HG03135 (cell line): ENCODE measurements around the gene ZSCAN2.
A peak's percentile ranks its signal among the peaks of the same experiment; 100 is the strongest.
"Not testable (repeated sequence)": the region's sequence is repeated elsewhere in the genome, so short reads cannot be mapped to it uniquely, and the experiment has no call there.

Experiments used
- ATAC-seq: cut with Tn5 transposase; IDR thresholded peaks from one replicate; pipeline ENCODE4 v1.9.1; 2021; ENCODE audit warnings: mild to moderate bottlenecking, moderate library complexity; ENCODE audit not compliant: unreplicated experiment

Gene ZSCAN2

DNA sequence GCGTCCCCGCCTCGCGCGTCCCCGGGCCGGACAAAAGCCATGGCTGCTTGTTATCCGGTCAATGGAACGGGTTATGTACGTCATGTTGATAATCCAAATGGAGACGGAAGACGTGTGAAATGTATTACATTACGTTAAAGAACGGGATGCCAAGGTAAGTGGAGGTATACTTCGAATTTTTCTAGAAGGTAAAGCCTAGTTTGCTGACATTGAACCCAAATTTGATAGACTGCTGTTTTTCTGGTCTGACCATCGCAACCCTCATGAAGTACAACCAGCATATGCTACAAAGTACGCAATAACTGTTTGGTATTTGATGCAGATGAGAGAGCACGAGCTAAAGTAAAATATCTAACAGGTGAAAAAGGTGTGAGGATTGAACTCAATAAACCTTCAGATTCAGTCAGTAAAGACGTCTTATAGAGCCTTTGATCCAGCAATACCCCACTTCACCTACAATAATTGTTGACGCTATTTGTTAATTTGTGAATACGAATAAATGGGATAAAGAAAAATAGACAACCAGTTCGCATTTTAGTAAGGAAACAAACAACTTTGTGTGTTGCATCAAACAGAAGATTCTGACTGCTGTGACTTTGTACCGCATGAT lies 33.5 kb downstream of the ZSCAN2 start:
- ATAC-seq = no peak

DNA sequence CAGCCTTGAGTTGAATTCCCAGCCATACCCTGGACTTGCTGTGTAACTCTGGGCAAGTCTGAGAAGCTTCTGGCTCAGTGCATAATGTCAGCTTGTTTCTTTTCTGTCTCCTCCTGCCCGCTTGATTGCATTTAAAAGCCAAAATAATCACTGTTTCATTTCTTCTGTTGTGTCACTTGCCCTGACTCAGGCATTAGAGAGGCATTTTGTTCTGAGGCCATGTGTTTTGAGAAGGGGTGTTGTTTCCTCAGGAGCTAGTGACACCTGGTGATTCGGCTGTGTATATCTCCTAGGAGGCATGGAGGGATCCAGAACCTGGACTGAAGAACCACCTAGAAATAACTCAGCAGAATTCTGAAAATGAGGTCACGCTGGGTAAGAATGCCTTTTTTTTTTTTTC lies 37.3 kb downstream of the ZSCAN2 start:
- no peak for ATAC-seq

DNA sequence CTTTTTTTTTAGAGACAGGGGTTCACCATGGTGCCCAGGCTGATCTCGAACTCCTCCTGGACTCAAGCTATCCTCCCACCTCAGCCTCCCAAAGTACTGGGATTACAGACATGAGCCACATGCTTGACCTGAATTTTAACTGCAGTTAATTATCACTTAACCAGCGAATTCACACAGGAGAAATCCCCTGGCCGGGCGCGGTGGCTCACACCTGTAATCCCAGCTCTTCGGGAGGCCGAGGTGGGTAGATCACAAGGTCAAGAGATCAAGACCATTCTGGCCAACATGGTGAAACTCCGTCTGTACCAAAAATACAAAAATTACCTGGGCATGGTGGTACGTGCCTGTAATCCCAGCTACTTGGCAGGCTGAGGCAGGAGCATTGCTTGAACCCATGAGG lies 41.1 kb downstream of the ZSCAN2 start:
- not testable (repeated sequence) for ATAC-seq

DNA sequence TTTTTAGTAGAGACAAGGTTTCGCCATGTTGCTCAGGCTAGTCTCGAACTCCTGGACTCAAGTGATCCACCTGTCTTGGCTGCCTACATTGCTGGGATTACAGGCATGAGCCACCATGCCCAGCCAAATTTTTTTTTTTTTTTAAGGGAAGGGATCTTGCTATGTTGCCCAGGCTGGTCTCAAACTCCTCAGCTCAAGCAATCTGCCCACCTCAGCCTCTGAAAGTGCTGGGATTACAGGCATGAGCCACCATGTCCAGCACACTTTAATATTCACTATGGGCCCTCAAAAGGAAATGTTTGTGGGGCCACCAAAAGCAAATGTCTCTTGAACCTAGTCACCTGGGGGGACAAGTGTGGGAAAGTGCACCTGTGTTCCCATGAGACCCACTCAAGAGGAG lies 41.8 kb downstream of the ZSCAN2 start:
- not testable (repeated sequence) for ATAC-seq

DNA sequence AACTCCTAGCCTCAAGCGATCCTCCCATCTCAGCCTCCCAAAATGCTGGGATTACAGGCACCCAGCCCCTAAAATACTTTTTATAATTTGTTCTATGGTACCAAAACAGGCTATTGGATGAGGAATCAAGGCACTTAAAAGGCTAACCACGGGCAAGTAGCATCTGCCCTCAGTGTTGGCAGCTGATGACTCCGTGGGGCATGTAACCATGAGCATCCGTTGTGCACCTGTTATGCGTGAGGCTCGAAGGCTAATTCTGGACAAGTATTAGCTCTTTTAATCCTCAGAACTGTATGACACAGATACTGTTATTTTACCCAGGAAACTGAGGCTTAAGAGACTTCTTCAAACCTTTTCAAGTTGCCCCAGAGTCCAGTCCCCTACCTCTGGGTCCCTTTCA lies 43.0 kb downstream of the ZSCAN2 start:
- ATAC-seq = no peak

DNA sequence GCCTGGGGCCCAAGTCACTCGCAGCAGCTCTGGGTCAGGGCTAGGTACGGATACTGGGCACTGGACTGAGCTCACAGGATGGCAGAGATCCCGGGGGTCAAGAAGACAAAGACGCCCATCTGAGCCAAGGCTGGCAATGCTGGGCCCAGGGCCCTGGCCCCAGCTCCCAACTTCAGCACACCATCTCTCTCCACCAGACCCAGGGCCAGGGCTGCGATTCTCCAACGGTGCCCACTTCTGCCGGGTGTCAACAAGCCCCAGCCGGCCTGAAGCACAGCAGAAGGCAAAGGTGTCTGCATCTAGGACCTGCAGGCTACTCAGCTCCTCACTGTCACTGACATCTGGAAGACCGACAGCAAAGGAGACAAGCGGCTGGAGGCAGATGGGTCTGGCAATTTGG lies 44.7 kb downstream of the ZSCAN2 start:
- no peak for ATAC-seq

DNA sequence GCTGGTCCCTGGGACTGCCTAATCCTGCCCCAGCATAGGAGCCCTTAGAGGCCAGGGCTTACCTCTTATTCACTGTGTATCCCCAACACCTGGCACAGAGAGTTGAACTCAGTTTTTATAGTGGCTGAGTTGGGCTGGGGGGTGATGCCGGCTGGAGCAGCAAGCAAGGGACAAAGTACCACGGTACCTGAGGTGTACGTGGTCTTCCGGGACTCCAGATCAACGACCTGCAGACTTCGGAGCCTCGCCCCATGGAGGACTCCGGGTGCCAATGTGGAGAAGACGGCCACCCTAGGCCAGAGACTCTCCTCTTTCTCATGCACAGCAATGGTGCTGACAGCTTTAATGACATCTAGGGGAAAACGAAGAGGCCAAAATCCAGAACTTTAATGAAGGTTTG lies 45.2 kb downstream of the ZSCAN2 start:
- no peak for ATAC-seq

DNA sequence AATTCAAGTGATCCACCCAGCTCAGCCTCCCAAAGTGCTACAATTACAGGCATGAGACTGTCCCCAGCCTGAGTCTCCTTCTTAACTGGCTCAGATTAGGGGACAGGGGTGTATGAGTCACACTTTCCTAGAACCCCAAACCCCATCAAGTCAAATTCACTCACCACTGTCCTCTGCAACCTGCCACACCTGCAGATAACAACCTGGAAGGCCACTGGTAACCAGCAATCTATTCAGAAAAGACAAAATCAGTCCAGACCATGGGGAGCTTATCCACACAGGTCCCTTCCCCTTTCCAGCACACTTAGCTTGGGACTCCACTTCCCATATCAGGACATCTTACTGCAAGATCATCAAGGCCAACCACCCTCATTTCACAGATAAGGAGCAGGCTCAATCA lies 46.9 kb downstream of the ZSCAN2 start:
- ATAC-seq = no peak

DNA sequence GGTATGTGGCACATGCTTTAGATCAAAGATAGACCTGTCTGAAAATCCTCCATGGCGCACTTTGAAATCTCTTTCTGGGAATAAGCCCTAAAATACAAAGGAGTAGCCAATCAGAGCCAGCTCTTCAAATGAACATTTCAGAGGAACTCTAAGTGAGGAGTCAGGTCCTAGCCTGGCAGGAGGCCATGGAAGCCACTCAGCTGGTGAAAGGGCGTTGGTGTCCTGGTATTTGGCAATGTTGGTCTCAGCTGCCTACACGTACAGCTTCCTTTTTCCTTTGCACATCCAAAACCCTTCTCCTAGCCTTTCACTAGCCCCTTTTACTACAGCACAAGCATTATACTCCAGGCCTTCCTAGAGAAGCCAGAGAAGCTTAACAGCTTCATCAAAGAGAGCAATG lies 47.7 kb downstream of the ZSCAN2 start:
- ATAC-seq = no peak

DNA sequence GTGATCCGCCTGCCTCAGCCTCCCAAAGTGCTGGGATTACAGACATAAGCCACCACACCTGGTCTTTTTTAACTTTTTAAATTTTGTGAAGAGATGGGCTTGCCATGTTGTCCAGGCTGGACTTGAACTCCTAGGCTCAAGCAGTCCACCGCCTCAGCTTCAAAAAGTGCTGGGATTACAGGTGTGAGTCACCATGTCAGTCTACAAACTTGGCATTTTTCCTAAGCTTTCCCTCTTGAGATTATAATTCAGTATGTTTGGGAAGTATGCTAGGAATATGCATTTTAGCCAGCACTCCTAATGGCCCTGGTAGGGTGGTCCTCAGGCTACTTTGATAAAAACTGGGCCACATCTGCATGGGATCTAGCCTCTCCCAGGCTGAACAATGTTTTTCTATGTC lies 48.9 kb downstream of the ZSCAN2 start:
- no peak for ATAC-seq

DNA sequence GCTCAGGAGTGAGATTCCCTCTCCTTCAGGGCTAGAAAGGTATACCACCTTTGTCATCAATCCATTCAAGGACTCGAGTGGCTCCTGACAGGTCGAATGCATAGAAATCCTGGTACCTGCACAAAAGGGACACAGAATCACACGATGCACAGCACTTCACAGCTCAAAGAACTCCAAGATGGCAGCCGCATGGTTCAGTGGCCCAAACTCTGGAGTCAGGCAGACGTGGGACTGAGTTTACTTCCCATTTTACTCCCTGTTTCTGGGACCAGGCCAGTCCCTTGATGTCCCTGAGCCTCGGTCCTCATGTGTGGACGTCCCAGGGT lies 52.7 kb downstream of the ZSCAN2 start:
- no peak for ATAC-seq

DNA sequence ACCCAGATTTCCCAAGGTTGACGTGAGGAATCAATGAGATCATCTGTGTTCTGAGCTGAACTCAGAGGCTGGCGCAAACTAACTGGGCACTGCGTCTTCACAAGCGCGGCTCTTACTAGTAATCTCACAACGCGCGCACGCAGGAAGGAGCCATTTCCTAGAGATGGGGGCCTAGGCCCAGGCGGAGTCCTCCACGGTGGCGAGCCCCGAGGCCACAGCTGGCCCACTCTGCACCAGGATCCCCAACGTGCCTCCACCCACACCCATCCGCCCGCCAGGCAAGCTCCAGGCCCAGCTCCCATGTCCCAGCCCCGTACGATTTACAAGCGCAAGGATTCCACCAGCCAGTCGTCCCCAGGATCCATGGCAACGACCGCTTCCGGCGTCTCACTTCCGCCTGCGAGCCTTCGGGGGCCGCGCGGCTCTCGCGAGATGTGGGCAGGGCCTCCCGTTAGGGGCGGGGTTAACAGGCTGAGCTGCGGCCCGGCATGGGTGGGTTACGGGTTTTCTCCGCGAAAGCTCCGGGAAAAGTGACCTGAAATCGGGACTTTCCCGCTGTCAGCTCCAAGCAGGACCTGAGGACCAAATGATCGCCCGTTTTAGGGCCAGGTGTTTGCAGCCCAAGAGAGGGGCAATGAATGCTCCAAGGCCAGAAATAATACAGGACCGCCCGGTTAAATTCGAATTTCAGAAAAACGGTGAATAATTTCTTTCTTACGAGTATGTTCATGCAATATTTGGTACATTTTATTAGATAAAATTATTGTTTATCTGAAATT lies 53.3 kb downstream of the ZSCAN2 start, which contains the start of gene WDR73:
Gene WDR73, minus strand, starts transcription at position 374 of the 779 bp plus-strand sequence. Its CDS starts 9 bp downstream, at position 365.
- ATAC-seq = peak; percentile 83

DNA sequence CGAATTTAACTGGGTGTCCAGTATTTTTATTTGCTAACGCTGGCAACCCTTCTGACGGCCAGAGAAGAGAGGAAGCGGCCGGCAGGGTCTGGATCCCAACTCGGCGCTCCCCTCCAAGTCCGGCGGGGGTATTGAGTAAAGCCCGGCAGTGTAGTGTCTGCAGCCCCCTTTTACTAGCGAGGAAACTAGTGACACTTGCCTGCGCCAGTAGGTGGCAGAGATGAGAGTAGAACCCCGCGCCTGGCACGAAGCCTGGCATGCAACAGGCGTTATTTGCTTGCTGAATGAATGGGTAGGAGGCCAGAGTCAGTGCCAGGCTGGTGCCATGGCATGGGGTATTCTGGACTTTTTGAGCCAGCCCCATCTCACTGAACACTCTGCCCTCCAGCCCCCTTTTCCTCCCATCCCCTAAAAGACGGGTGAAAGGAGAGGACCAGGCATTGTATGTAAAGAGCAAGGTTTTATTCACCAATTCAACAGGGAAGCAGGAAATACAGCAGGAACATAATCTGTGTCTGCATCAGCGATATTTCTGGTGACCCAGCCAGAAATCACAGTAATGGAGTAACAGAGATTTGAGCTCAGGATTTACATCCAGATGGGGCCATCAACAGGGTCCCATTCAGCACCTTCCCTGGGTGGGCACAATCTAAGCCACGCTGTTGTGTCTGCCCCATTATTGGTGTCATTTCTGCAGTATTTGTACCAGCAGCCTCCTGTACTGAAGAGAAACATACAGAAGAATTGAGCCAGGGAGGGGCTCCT lies 54.1 kb downstream of the ZSCAN2 start:
- ATAC-seq = peak; percentile 29

DNA sequence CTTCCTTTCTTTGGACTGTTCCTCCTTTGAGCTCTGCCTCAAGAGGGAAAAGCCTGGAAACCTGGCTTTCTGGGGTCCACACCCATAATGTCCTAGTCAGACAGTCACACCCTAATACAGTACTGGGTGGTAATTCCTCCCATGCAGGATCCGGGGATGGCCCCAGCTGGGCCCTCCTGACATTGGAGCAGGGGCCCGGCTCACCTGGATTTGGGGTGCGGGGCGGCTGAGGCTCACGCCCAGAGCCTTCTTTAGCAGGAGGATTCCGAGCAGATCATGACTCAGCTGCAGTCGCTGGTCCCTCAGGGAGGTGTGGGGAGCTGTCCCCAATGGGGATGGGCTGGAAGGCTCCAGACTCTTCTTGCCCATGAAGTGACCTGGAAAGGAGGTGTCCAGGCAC lies 56.2 kb downstream of the ZSCAN2 start:
- no peak for ATAC-seq

DNA sequence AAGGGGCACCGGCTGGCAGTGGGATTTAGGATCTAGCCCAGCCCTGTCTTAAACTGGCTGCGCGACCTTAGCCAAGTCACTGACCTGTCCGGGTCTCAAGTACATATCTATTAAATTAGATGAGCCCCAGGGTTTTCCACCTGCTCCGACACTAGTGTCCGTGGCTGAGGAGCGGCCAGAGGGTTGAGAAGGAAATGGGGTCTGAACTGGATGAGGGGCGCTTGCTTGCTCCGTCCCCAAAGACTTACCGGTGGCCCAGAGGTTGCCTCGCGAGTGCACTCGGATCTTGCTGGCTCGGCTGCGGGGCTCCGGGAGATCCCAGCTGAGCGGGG lies 56.9 kb downstream of the ZSCAN2 start:
- no peak for ATAC-seq

DNA sequence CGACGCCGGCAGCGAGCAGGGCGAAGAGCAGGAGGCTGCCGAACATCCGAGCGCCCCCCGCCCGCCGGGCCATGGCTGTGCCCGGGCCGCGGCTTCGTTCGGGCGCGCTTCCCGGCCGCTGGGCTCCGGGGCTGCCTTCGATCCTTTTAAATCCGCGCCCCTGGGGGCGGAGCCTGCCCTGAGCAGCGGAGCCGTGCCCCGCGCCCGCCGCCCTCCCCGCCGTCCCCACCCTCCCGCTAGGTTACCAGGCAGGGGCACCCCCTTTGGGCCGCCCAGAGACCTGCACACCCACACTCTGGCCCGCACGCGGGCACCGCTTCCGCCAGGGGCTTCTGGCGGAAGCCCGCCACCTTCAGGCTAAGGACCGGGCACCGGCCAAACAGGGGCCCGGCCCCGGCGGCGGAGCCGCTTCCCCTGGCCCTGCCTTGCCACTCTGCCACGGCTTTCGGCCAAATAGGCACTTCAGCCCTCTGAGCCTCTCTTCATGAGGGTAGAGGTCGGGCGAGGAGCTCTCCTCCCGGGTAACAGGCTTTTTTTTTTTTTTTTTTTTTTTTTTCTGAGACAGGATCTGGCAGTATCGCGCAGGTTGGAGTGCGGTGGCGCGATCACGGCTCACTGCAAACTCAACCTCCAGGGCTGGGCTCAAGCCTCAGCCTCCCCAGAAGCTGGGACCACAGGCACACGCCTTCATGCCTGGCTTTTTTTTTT lies 57.4 kb downstream of the ZSCAN2 start, which contains the start of gene NMB:
Gene NMB, minus strand, starts transcription at position 120 of the 708 bp plus-strand sequence. Its CDS starts 47 bp downstream, at position 73.
- ATAC-seq = peak; percentile 54

DNA sequence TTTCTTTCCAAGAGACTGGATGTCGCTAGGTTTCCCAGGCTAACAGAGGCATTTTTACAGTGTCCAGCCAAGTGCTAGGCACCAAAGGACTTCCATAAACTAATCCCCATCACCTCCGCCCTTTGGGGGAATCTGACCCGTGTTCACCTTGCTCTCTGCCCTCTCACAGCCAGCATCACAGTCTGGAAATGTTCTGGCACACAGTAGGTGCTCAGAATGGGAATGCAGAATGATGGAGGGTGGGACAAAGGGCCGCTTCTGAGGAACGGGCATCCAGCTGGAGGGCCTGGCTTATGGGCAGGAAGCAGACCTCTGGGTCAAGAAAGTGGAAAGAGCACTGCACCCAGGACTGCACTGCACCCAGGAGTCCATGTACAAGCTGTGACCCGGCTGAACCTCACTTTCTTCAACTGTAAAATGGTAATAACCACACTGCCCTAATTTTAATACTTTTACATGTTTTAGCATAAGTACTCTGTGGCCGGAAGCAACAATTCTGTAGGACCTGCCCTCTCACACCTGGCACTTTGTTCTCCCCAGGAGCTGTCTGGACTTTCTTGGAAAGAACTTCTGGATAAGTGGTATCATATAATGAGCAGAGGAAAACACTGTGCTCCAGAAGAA lies 58.1 kb downstream of the ZSCAN2 start:
- ATAC-seq = no peak

DNA sequence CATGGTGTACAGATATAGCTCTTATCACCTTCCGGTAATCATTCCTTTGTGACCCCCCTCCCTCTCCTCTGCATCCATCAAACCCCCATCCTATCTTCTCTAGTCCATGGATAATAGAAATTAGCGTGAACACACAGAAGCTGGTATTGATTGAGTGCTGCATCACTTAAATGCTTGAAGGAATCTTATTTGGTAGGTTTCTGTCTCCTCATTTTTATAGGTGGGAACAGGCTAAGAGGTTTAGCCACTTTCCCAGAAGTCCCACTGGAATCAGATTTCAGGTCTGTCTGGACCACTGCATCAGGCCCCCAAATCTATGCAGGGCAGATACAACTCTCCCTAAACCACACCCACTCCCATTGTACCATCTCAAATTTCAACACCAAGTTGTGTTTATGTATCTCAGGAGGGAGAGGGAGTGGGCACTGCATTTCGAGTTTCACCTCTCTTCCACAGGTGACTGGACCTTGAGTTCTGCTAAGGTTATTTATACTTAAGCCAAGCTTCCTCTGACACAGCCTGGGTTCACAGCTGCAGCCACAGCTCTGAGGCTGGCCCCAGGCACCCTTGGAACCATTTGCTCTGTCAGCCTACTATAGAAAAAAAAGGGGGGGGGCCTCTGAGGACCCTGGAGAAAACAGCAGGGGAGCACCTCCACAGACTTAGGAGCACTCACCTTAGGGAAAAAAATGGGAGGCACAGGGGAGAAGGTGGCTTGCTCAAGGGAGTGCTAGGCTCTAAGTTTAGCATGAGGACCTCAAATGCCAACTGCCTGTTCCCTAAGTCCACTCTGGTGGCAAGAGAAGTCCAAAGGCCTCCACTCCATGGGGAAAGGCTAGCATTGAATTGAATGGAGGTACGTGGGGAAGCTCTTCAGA lies 59.3 kb downstream of the ZSCAN2 start:
- no peak for ATAC-seq

DNA sequence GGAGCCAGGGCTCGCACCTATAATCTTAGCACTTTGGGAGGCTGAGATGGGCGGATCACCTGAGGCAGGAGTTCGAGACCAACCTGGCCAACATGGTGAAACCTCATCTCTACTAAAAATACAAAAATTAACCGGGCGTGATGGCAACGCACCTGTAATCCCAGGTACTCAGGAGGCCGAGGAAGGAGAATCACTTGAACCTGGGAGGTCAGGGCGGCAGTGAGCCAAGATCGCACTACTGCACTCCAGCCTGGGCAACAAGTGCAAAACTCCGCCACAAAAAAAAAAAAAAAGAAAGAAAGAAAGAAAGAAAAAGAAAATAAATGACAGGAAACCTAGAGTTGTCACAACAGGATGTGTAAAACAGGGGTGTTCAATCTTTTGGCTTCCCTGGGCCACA lies 60.2 kb downstream of the ZSCAN2 start:
- no peak for ATAC-seq

DNA sequence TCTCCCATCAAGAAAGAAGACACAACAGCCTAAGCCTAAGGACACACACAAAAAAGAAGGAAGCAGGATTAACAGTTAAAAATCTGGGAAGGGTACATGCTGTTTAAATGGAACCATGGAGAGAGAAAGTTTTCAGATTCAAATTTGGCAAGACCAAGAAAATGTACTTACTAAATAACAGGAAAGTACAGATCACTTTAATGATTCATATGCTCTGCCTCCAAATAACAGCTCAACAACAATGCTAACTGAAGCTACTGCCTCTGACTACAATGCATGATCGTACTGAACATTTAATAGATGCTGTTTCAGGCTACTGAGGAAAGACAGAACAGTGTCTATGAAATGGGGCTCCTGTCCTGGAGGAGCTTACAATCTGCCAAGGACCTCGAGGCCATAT lies 65.6 kb downstream of the ZSCAN2 start:
- no peak for ATAC-seq
